GM19238 (cell line): ENCODE results near the gene ZNF506.
"Not testable (repeated sequence)": the region's sequence is repeated elsewhere in the genome, so short reads cannot be mapped to it uniquely, and the experiment has no call there.

ENCODE experiments used
- DNase-seq: peaks from one replicate; pipeline ENCODE4 v3.0.0; 2011; ENCODE audit warnings: low spot score; ENCODE audit not compliant: insufficient read length

Gene ZNF506

GRCh38 chr19:19821366-19821951 lies at the start of gene ZNF506:
TSS of gene ZNF506 (minus strand) at chr19:19821750. CDS start at chr19:19821603, 147 bp downstream.
- DNase-seq = peak; percentile 74

GRCh38 chr19:19870086-19870485 lies 48.5 kb upstream of the ZNF506 start:
- DNase-seq = not testable (repeated sequence)

GRCh38 chr19:19866611-19867248 lies 45.2 kb upstream of the ZNF506 start:
- peak; percentile 33 for DNase-seq

GRCh38 chr19:19865750-19866610 lies 44.4 kb upstream of the ZNF506 start, which contains the start of gene ZNF253:
TSS of gene ZNF253 (plus strand) at chr19:19865882. CDS start at chr19:19865997, 115 bp downstream.
- peak; percentile 74 for DNase-seq

- no peak for DNase-seq
Measured at GRCh38 chr19:19860756-19861390, 39.3 kb upstream of the ZNF506 start.

- DNase-seq = no peak
Measured at GRCh38 chr19:19858751-19859150, 37.2 kb upstream of the ZNF506 start.

- DNase-seq = not testable (repeated sequence)
Measured at GRCh38 chr19:19851740-19852139, 30.2 kb upstream of the ZNF506 start.

GRCh38 chr19:19849056-19849455 lies 27.5 kb upstream of the ZNF506 start:
- DNase-seq = no peak

- no peak for DNase-seq
Measured at GRCh38 chr19:19847781-19848180, 26.2 kb upstream of the ZNF506 start.

- DNase-seq = no peak
Measured at GRCh38 chr19:19835560-19836038, 14.0 kb upstream of the ZNF506 start.

GRCh38 chr19:19826875-19827274 lies 5.3 kb upstream of the ZNF506 start:
- no peak for DNase-seq

- DNase-seq = peak; percentile 7
Measured at GRCh38 chr19:19823916-19824315, 2.4 kb upstream of the ZNF506 start.

GRCh38 chr19:19821976-19822375 lies 426 bp upstream of the ZNF506 start:
- DNase-seq = not testable (repeated sequence)

GRCh38 chr19:19820774-19821320 lies 703 bp downstream of the ZNF506 start:
- DNase-seq = no peak

- no peak for DNase-seq
Measured at GRCh38 chr19:19817357-19817756, 4.2 kb downstream of the ZNF506 start.

GRCh38 chr19:19816679-19817078 lies 4.9 kb downstream of the ZNF506 start:
- DNase-seq = no peak

GRCh38 chr19:19811999-19812398 lies 9.6 kb downstream of the ZNF506 start:
- not testable (repeated sequence) for DNase-seq

- DNase-seq = no peak
Measured at GRCh38 chr19:19805480-19805879, 16.1 kb downstream of the ZNF506 start.

GRCh38 chr19:19788015-19788414 lies 33.5 kb downstream of the ZNF506 start:
- DNase-seq = no peak

GRCh38 chr19:19785476-19785875 lies 36.1 kb downstream of the ZNF506 start:
- not testable (repeated sequence) for DNase-seq

- no peak for DNase-seq
Measured at GRCh38 chr19:19782783-19783182, 38.8 kb downstream of the ZNF506 start.
